Activated CD8-positive, alpha-beta T cell treated with anti-CD3 and anti-CD28 coated beads for 36 hours (primary cell): ENCODE measurements around the gene DOCK3. TPM values are rescaled to one million over a fixed set of nuclear protein-coding genes. Genes with fewer than 3 reads are reported as not detected.
"Not testable (repeated sequence)": the region's sequence is repeated elsewhere in the genome, so short reads cannot be mapped to it uniquely, and the experiment has no call there.

Source experiments
- ATAC-seq: fragments of 200-7000 bp; cut with Tn5 transposase; one replicate; pipeline ENCODE4 v1.10.0; 2021; ENCODE audit warnings: mild to moderate bottlenecking, moderate library complexity
- CTCF ChIA-PET: fragments of 350-600 bp; sonication (Branson Sonifier 250); formaldehyde crosslinking; loops from one replicate; lab custom pipeline; 2021; ENCODE audit warnings: antibody characterized with exemption; lab: Charles Lee
- POLR2A ChIA-PET: fragments of 350-600 bp; sonication (Branson Sonifier 250); formaldehyde crosslinking; loops from one replicate; lab custom pipeline; 2021; ENCODE audit warnings: antibody characterized with exemption; lab: Charles Lee
- DNase-seq: peaks from one replicate; pipeline ENCODE4 v3.0.0-alpha.2; 2020
- H3K27ac Mint-ChIP-seq: one replicate; pipeline ENCODE4 v1.8.0; 2021; ENCODE audit warnings: mild to moderate bottlenecking, mixed read lengths
- H3K27me3 Mint-ChIP-seq: one replicate; pipeline ENCODE4 v1.8.0; 2021; ENCODE audit warnings: mixed read lengths
- H3K36me3 Mint-ChIP-seq: one replicate; pipeline ENCODE4 v1.8.0; 2021; ENCODE audit warnings: low read depth, mixed read lengths
- H3K4me1 Mint-ChIP-seq: one replicate; pipeline ENCODE4 v1.8.0; 2021; ENCODE audit warnings: low read depth, mixed read lengths
- H3K4me3 Mint-ChIP-seq: one replicate; pipeline ENCODE4 v1.8.0; 2021; ENCODE audit warnings: mild to moderate bottlenecking, moderate library complexity, mixed read lengths
- H3K9me3 Mint-ChIP-seq: one replicate; pipeline ENCODE4 v1.8.0; 2021; ENCODE audit warnings: mixed read lengths
- intact Hi-C: fragments of 100-400 bp; cut with micrococcal nuclease; formaldehyde crosslinking; loops from one replicate; pipeline ENCODE4 v1.10.0; 2022
- total RNA-seq, 2 experiments: library from RNA; stranded (reverse); gene quantifications; one replicate each; pipeline ENCODE4 v1.2.3, GENCODE V29; 2021
- TF ChIP-seq, protein P1 (sequence below): fragments of 200-600 bp; IDR thresholded peaks from one replicate; pipeline ENCODE4 v1.8.0; 2022; ENCODE audit warnings: antibody characterized with exemption, mild to moderate bottlenecking

DOCK3 gene
- total RNA-seq, 2 experiments from 2014 or later: 3.6 to 4.2 TPM

GRCh38 chr3:50819882-50820281 is 145.2 kb downstream of the DOCK3 start:
- POLR2A ChIA-PET: interaction anchor here (0.5 kb wide), 1 partner anchor 225 kb away, joined by 4 read pairs; no protein-coding TSS in a partner anchor
- no peaks in the 10 kb centered on the region for H3K27me3 Mint-ChIP-seq

GRCh38 chr3:50825841-50826240 is 151.1 kb downstream of the DOCK3 start:
- H3K9me3 Mint-ChIP-seq: no peaks in the 10 kb centered on the region
- no peak overlapping the region for H3K27ac Mint-ChIP-seq
- no peaks in the 10 kb centered on the region for H3K36me3 Mint-ChIP-seq
- H3K4me3 Mint-ChIP-seq: no peak overlapping the region
- POLR2A ChIA-PET: no interaction called here
- no peak for DNase-seq
- intact Hi-C loops: no loop called here
- ATAC-seq: no peak
- CTCF ChIA-PET: interaction anchor here (0.9 kb wide), 1 partner anchor 146 kb away, joined by 3 read pairs; no protein-coding TSS in a partner anchor
- H3K27me3 Mint-ChIP-seq: peaks cover 1% of the 10 kb centered on the region
- no peaks in the 10 kb centered on the region for H3K4me1 Mint-ChIP-seq
- TF ChIP-seq, protein P1, sequence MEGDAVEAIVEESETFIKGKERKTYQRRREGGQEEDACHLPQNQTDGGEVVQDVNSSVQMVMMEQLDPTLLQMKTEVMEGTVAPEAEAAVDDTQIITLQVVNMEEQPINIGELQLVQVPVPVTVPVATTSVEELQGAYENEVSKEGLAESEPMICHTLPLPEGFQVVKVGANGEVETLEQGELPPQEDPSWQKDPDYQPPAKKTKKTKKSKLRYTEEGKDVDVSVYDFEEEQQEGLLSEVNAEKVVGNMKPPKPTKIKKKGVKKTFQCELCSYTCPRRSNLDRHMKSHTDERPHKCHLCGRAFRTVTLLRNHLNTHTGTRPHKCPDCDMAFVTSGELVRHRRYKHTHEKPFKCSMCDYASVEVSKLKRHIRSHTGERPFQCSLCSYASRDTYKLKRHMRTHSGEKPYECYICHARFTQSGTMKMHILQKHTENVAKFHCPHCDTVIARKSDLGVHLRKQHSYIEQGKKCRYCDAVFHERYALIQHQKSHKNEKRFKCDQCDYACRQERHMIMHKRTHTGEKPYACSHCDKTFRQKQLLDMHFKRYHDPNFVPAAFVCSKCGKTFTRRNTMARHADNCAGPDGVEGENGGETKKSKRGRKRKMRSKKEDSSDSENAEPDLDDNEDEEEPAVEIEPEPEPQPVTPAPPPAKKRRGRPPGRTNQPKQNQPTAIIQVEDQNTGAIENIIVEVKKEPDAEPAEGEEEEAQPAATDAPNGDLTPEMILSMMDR: no peak

More at GRCh38 chr3:50819882-50820281, 145.2 kb downstream of the DOCK3 start:
- ATAC-seq: no peak
- no peaks in the 10 kb centered on the region for H3K36me3 Mint-ChIP-seq
- H3K4me1 Mint-ChIP-seq: peaks cover 6% of the 10 kb centered on the region
- DNase-seq: no peak
- TF ChIP-seq, protein P1: no peak
- CTCF ChIA-PET: no interaction called here
- H3K27ac Mint-ChIP-seq: no peak overlapping the region
- H3K9me3 Mint-ChIP-seq: no peaks in the 10 kb centered on the region
- no peak overlapping the region for H3K4me3 Mint-ChIP-seq
- intact Hi-C loops: no loop called here

GRCh38 chr3:50830451-50830850 is 155.7 kb downstream of the DOCK3 start:
- no peak for ATAC-seq
- ChIA-PET CTCF (no interaction called here), POLR2A (no interaction called here)
- H3K4me1 Mint-ChIP-seq: no peaks in the 10 kb centered on the region
- intact Hi-C loops: no loop called here
- DNase-seq: no peak
- H3K4me3 Mint-ChIP-seq: no peak overlapping the region
- TF ChIP-seq, protein P1: no peak
- peaks cover 9% of the 10 kb centered on the region for H3K27me3 Mint-ChIP-seq
- peaks cover 3% of the 10 kb centered on the region for H3K9me3 Mint-ChIP-seq
- H3K27ac Mint-ChIP-seq: no peak overlapping the region
- H3K36me3 Mint-ChIP-seq: no peaks in the 10 kb centered on the region

DNA sequence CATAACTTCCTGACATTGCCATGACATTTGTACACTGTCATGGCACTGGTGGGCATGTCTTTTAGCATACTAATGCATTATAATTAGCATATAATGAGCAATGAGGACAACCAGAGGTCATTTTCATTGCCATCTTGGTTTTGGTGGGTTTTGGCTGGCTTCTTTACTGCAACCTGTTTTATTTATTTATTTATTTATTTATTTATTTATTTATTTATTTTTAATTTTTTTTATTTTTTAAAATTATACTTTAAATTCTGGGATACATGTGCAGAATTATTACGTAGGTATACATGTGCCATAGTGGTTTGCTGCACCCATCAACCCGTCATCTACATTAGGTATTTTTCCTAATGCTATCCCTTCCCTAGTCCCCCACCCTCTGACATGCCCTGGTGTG is 156.3 kb downstream of the DOCK3 start:
- ATAC-seq, H3K27ac Mint-ChIP-seq, H3K27me3 Mint-ChIP-seq, intact Hi-C loops, H3K4me1 Mint-ChIP-seq, H3K4me3 Mint-ChIP-seq, H3K9me3 Mint-ChIP-seq, H3K36me3 Mint-ChIP-seq, DNase-seq, CTCF ChIA-PET: not testable (repeated sequence)
- POLR2A ChIA-PET: interaction anchor here (0.6 kb wide), 1 partner anchor 128 kb away, joined by 3 read pairs; no protein-coding TSS in a partner anchor

DNA sequence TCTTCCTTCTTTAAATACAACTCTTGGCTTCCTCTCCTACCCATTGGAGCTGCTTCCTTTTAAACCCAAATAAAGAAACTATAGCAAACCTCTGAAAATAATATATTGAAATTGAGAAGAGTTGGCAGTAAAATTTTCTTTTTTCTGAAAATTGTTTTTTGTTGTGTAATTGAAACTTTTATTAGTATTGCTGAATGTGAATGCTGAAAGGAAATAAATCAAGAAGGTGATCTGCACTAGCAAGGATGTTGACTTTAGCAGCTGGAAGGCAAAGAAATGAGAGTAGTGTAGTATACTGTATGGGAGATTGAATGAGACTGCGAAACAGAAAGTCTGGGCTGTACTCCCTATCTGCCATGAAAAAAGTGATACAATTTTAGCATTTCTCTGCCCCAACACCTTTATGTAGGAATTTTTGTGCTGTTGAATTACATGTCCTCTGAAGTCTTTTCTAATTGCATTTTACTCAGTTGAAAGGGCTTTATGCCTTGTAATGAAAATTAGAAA is 166.3 kb downstream of the DOCK3 start:
- TF ChIP-seq, protein P1: no peak
- no peaks in the 10 kb centered on the region for H3K9me3 Mint-ChIP-seq
- H3K36me3 Mint-ChIP-seq: no peaks in the 10 kb centered on the region
- no peak for DNase-seq
- ChIA-PET POLR2A (no interaction called here), CTCF (no interaction called here)
- peaks cover 12% of the 10 kb centered on the region for H3K27me3 Mint-ChIP-seq
- no peak for ATAC-seq
- no peak overlapping the region for H3K4me3 Mint-ChIP-seq
- H3K27ac Mint-ChIP-seq: no peak overlapping the region
- peaks cover 9% of the 10 kb centered on the region for H3K4me1 Mint-ChIP-seq
- intact Hi-C loops: no loop called here
